Activated naive CD4-positive, alpha-beta T cell treated with anti-CD3 and anti-CD28 coated beads, Interleukin-2, amount 50 U/mL, for 72 hours (primary cell): Measurements from ENCODE around the gene ARGLU1. TPM values are rescaled to one million over a fixed set of nuclear protein-coding genes. Genes with fewer than 3 reads are reported as not detected.

Source experiments
- ATAC-seq, 2 donors: fragments of 150-1000 bp; cut with Tn5 transposase; 2 replicates each; pipeline ENCODE4 v1.10.0; 2021; ENCODE audit warnings: mild to moderate bottlenecking in 2 of 2, moderate library complexity in 2 of 2
- DNase-seq, 2 donors: peaks; one replicate each; pipeline ENCODE4 v3.0.0; 2021 to 2022; ENCODE audit warnings: low spot score in 2 of 2
- H3K27ac Mint-ChIP-seq, 2 donors: one replicate each; pipeline ENCODE4 v1.8.0; 2022; ENCODE audit warnings: mild to moderate bottlenecking in 2 of 2, mixed read lengths in 2 of 2
- H3K36me3 Mint-ChIP-seq, 2 donors: one replicate each; pipeline ENCODE4 v1.8.0; 2022; ENCODE audit warnings: mixed read lengths in 2 of 2
- H3K9me3 Mint-ChIP-seq, 2 donors: one replicate each; pipeline ENCODE4 v1.8.0; 2022; ENCODE audit warnings: mixed read lengths in 2 of 2
- total RNA-seq, 2 donors: library from RNA; stranded (reverse); gene quantifications; one replicate each; pipeline ENCODE4 v1.2.3, GENCODE V29; 2022

Gene ARGLU1
- total RNA-seq, 2 donors from 2014 or later: 78.2 to 79.3 TPM

- ATAC-seq (no peak), DNase-seq (no peak)
- no peak overlapping the region for H3K27ac Mint-ChIP-seq
- H3K36me3 Mint-ChIP-seq: no peaks in the 10 kb centered on the region
- no peaks in the 10 kb centered on the region for H3K9me3 Mint-ChIP-seq
Observed at GRCh38 chr13:106503272-106503671, 64.7 kb downstream of the ARGLU1 start.

- DNase-seq (no peak), ATAC-seq (no peak)
- H3K9me3 Mint-ChIP-seq: no peaks in the 10 kb centered on the region
- H3K36me3 Mint-ChIP-seq: no peaks in the 10 kb centered on the region
- no peak overlapping the region for H3K27ac Mint-ChIP-seq
Observed at GRCh38 chr13:106500445-106500844, 67.5 kb downstream of the ARGLU1 start.

GRCh38 chr13:106499896-106500295, 68.0 kb downstream of the ARGLU1 start:
- no peaks in the 10 kb centered on the region for H3K9me3 Mint-ChIP-seq
- ATAC-seq (no peak), DNase-seq (no peak)
- no peak overlapping the region for H3K27ac Mint-ChIP-seq
- H3K36me3 Mint-ChIP-seq: no peaks in the 10 kb centered on the region

GRCh38 chr13:106499113-106499512, 68.8 kb downstream of the ARGLU1 start:
- H3K27ac Mint-ChIP-seq: no peak overlapping the region
- DNase-seq: no peak
- no peaks in the 10 kb centered on the region for H3K9me3 Mint-ChIP-seq
- ATAC-seq: no peak
- H3K36me3 Mint-ChIP-seq: no peaks in the 10 kb centered on the region

- ATAC-seq: no peak
- Mint-ChIP-seq H3K27ac (no peak overlapping the region), H3K9me3 (no peaks in the 10 kb centered on the region), H3K36me3 (no peaks in the 10 kb centered on the region)
- no peak for DNase-seq
Observed at GRCh38 chr13:106498571-106498970, 69.4 kb downstream of the ARGLU1 start.

GRCh38 chr13:106498158-106498557, 69.8 kb downstream of the ARGLU1 start:
- Mint-ChIP-seq H3K27ac (no peak overlapping the region), H3K36me3 (no peaks in the 10 kb centered on the region), H3K9me3 (no peaks in the 10 kb centered on the region)
- no peak for DNase-seq
- ATAC-seq: no peak

- no peaks in the 10 kb centered on the region for H3K9me3 Mint-ChIP-seq
- peaks cover 0 to 3% of the 10 kb centered on the region in 2 donors for H3K36me3 Mint-ChIP-seq
- ATAC-seq: no peak
- no peak overlapping the region for H3K27ac Mint-ChIP-seq
- DNase-seq: no peak
Observed at GRCh38 chr13:106497079-106497478, 70.9 kb downstream of the ARGLU1 start.

- Mint-ChIP-seq H3K36me3 (peaks cover 0 to 7% of the 10 kb centered on the region in 2 donors), H3K27ac (no peak overlapping the region), H3K9me3 (no peaks in the 10 kb centered on the region)
- ATAC-seq: no peak
- DNase-seq: no peak
Observed at GRCh38 chr13:106496072-106496997, 71.6 kb downstream of the ARGLU1 start.

- Mint-ChIP-seq H3K36me3 (peaks cover 0 to 7% of the 10 kb centered on the region in 2 donors), H3K9me3 (no peaks in the 10 kb centered on the region), H3K27ac (no peak overlapping the region)
- ATAC-seq (no peak), DNase-seq (no peak)
Observed at GRCh38 chr13:106494936-106495335, 73.0 kb downstream of the ARGLU1 start.

- Mint-ChIP-seq H3K27ac (no peak overlapping the region), H3K36me3 (peaks cover 0 to 7% of the 10 kb centered on the region in 2 donors), H3K9me3 (no peaks in the 10 kb centered on the region)
- no peak for DNase-seq
- no peak for ATAC-seq
Observed at GRCh38 chr13:106494506-106494905, 73.4 kb downstream of the ARGLU1 start.

GRCh38 chr13:106493533-106494220, 74.3 kb downstream of the ARGLU1 start:
- DNase-seq: no peak
- ATAC-seq: peak in 1 of 2 donors; percentile 61
- H3K27ac Mint-ChIP-seq: no peak overlapping the region
- H3K36me3 Mint-ChIP-seq: peaks cover 0 to 7% of the 10 kb centered on the region in 2 donors
- no peaks in the 10 kb centered on the region for H3K9me3 Mint-ChIP-seq

GRCh38 chr13:106492588-106493475, 75.1 kb downstream of the ARGLU1 start:
- no peaks in the 10 kb centered on the region for H3K9me3 Mint-ChIP-seq
- DNase-seq (no peak), ATAC-seq (no peak)
- H3K36me3 Mint-ChIP-seq: peaks cover 0 to 7% of the 10 kb centered on the region in 2 donors
- no peak overlapping the region for H3K27ac Mint-ChIP-seq

GRCh38 chr13:106491928-106492587, 75.9 kb downstream of the ARGLU1 start:
- Mint-ChIP-seq H3K27ac (peak overlapping the region in 1 of 2 donors; percentile 73), H3K9me3 (no peaks in the 10 kb centered on the region), H3K36me3 (peaks cover 0 to 7% of the 10 kb centered on the region in 2 donors)
- DNase-seq: no peak
- ATAC-seq: no peak
